Measurements from ENCODE around the gene CORO1C.
"Not testable (repeated sequence)": the region's sequence is repeated elsewhere in the genome, so short reads cannot be mapped to it uniquely, and the experiment has no call there.

Gene CORO1C

DNA sequence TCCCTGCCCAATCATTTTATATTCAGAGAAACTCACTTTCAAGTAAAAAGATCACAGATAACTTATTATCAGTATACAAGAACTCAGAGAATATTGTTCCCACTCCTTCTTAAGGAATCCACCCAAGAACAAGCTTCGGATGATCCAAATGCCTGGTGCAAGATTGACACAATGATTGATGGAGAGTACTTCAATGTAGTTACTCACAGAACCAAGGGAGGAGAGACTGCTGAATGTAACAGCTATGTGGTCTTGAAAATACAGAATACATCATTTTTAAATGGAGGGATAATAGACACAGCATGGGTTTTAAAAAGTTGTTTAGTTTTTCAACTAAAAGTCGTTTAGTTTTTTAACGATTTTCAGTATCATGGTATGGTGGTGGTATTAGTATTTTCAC lies 59.3 kb downstream of the CORO1C start:
- DNase-seq (ENCODE audit: low read depth in 2 of 2): no peak

DNA sequence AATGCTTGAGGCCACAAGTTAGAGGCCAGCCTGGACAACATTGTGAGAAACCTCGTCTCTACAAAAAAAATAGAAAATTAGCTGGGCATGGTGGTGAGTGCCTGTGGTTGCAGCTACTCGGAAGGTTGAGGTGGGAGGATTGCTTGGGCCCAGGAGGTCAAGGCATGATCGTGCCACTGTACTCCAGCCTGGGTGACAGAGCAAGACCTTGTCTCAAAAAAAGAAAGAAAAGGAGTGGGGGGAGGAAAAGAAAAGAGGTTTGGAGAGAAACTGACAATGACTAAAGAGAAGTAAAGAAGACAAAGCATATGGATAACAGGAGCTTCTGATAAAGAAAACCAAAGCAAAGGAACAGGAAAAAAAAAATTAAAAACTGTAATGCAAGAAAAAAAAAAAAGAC lies 60.2 kb downstream of the CORO1C start:
- DNase-seq (ENCODE audit: low read depth in 2 of 2): no peak

DNA sequence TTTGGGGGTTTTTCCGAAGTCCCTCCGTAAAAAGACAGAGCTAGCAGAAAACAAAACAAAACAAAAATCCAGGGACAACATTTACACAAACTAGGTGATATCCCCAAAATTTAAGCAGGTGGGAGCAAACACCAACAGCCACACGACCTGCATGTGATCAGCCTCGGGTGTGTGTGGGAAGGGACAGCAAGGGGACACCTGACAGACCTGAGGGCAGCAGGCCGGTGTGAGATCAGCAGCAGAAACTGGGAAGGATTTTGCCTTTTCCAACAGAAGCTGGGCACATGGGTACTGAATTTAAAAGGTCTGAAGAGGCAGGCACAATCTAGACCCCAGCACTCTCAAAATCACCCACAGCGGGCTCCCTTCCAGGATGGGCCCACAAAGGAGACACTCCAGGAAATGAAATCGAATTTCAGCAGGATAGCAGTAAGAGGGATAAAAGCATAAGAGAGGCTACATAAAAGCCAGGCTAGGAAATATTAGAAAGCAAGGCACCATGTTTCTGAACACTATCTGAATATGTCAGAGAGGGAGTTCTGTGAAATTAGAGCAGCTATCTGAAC lies 61.2 kb downstream of the CORO1C start:
- DNase-seq (ENCODE audit: low read depth in 2 of 2): no peak

- DNase-seq (ENCODE audit: low read depth in 2 of 2): no peak
Observed at GRCh38 chr12:108668542-108668941, 62.8 kb downstream of the CORO1C start.

DNA sequence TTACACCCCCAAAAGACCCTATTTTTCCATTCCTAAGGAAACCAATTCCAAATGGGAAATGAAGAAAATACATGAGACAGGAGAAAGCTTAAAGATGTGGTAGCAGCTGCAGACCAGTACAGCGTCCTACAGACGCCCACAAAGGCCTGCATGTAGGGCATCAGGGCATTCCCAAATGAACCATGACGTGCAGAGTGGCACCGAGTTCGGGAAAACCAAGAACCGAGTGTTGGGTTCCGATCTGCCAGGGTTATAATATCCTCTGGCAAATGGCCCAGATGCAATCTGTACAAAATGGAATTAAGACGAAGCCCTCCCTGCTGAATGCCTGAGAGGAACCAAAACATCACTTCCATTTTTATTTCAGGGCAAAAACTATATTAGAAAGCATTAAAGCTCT lies 63.3 kb downstream of the CORO1C start:
- no peak for DNase-seq (ENCODE audit: low read depth in 2 of 2)

GRCh38 chr12:108667349-108667748 lies 64.0 kb downstream of the CORO1C start:
- no peak for DNase-seq (ENCODE audit: low read depth in 2 of 2)

DNA sequence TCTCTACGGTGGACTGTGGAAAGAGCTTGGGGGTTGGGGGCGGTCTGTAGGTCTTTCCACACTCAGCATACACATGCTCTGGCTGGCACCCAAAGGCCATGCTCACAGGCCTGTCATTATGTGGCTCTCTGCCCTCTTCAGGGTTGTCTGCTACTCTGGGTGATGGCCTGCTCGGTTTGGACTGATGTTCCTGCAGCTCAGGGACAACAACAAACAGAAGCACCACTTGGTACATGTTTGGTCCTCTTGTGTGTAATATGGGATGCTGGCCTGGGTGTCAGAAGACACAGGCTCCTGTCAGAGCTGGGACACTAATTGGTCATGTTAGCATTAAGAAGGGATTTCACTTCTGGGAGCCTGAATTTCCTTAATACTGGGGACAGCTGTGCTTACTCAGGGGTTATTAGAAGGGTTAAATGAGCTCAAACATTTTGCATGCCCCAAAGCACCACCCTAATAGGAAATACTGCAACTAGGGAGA lies 64.9 kb downstream of the CORO1C start:
- DNase-seq (ENCODE audit: low read depth in 2 of 2): no peak

- DNase-seq (ENCODE audit: low read depth in 2 of 2): no peak
Observed at GRCh38 chr12:108665608-108666202, 65.6 kb downstream of the CORO1C start.

DNA sequence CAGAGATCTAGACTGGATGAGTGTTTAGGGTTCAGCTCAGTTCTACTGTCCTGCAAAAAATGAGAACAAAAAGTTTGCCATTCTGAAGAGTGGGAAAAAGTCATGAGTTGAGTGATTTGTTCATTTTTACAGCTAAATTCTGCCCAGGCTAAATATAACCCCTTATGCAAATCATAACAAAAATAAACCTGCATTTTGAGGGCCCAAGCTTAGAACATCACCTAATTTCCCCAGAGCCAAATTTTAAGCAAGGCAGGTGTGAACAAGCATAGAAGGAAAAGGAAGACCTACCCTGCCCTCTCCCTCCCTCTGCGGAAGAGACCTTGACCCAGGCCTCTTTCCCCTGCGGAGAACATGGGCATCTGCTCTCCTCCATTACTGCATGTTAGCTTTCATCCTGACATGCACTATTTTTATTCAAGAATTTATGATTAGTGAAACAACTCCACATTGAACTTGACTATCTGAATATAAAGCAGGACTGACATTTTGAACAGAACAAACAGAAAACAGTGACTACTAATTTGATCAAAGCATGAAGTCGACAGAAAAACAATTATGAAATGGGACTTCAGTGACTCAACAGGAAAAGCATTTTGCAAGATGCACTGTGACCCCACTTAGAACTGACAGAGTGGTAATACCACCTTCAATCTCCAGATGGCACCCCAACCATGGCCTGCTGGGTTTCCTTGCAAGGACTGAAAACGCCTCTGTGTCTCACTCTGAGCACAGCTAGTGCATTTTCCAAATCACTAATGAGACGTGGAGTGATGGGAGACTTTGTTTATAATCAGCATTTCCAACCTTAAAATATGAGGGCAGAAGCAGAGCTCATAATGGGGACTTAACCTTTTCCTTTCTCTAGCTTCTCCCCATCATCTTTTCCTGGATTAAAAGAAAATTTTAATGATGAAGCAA lies 66.7 kb downstream of the CORO1C start:
- peak; percentile 61 to 68 for DNase-seq (ENCODE audit: low read depth in 2 of 2)

GRCh38 chr12:108663324-108664015 lies 67.8 kb downstream of the CORO1C start:
- DNase-seq (ENCODE audit: low read depth in 2 of 2): no peak

DNA sequence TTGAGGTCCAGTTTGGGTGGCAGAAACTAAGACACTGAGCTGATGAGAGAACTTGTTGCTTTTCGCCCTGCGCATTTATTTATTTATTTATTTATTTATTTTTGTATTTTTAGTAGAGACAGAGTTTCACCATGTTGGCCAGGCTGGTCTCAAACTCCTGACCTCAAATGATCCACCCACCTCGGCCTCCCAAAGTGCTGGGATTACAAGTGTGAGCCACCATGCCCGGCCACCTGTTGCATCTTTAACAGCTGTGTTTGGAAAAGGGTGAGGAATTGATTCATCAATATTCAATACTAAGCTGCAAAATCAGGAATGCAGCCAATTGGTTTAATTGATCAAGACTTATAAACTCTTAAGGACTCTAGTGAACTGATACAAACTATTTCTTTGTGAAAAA lies 73.2 kb downstream of the CORO1C start:
- DNase-seq (ENCODE audit: low read depth in 2 of 2): not testable (repeated sequence)

DNA sequence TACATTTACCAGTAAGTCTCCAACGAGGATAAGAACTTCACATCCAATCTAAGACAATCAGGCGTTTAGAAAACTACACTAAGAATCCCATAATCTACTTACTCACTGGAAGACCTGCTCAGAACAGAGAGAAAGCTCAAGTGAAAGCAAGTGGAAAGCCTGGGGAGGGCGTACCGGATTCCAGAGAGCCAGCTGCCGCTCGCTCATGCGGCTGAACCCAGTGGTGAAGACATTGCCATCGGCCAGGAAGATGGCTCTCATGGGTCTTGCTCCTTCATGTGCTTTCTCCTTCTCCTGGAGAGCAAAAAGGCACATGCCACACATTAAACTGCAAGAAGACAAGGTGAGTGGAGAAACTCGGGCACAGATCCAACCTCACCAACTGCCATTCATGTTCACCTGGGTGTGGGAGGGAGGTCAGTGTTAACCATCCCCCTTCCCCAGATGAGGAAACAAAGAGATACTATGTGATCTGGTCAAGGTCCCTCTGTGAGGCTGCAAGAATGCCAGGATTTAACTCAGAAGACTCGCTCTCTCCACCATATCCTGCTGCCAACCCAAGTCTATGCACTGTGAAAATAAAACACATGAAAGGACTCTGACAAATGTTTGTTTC lies 74.1 kb downstream of the CORO1C start:
- DNase-seq (ENCODE audit: low read depth in 2 of 2): no peak

- not testable (repeated sequence) for DNase-seq (ENCODE audit: low read depth in 2 of 2)
Observed at GRCh38 chr12:108656247-108656646, 75.1 kb downstream of the CORO1C start.

GRCh38 chr12:108655812-108656175 lies 75.5 kb downstream of the CORO1C start:
- not testable (repeated sequence) for DNase-seq (ENCODE audit: low read depth in 2 of 2)

DNA sequence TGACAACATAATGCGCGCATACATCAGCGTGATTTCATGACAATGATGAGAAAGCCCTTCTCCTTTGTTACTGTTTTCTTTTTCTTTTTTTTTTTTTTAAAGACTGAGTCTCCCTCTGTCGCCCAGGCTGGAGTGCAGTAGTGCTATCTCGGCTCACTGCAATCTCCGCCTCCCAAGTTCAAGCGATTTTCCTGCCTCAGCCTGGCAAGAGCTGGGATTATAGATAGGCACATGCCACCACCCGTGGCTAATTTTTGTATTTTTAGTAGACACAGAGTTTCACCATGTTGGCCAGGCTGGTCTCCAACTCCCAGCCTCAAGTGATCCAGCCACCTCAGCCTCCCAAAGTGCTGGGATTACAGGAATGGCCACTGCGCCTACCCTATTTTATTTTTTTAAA lies 76.7 kb downstream of the CORO1C start:
- not testable (repeated sequence) for DNase-seq (ENCODE audit: low read depth in 2 of 2)

DNA sequence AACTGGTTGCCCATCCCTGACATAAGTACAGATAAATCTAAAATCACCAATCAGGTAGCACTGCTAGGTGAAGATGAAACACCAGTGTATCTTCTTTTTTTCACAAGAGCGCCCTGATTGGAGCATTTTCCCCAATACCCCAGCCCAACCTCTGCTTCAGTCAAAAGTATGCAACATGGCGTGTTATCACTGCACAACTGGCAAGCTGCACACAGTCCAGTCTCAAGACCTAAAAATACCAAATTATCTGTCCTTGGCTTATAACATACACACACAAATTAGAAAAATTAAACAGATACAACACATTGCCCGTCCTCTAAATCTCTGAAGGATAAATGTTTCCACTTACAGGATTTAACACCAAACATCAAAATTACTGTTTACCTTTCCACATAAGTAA lies 77.4 kb downstream of the CORO1C start:
- DNase-seq (ENCODE audit: low read depth in 2 of 2): no peak

DNA sequence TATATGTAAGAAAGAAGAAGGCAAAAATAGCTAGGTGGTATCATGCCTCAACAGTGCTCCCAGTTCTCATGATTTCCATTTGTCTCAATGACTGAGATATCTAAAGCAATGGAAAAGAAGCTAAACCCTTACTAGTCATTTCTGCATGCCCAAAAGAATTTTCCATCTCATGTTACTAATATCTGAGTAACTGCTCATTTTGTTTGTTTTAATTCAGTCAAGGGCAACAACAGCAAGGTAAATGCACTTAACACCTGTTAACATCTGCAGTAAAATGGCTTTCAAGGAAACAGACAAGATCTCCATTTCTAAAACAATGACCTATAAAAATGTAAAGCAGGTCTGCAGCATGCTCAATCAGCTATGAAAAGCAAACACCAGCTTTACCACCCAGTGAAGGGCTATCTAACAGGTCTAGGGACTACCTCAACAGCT lies 78.2 kb downstream of the CORO1C start:
- no peak for DNase-seq (ENCODE audit: low read depth in 2 of 2)

- no peak for DNase-seq (ENCODE audit: low read depth in 2 of 2)
Observed at GRCh38 chr12:108650083-108650482, 81.2 kb downstream of the CORO1C start.

DNA sequence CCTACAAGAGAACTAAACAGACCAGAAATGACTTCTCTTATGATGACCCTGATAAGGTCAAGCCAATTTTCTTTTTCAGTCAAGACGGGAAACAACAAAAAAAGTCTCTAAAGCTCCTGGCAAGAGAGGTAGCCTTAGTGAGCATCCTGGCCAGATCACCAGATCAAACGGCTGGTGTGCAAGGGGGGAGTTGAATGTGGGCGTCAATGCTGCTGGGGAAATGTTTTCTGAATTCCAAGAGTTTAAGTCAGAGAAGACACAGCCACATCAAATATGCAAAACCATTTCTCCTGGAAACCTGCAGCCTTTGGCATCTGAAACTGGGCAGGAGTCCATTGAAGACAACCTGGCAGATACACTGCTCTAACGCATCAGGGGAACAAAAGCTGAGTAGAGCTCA lies 81.6 kb downstream of the CORO1C start:
- no peak for DNase-seq (ENCODE audit: low read depth in 2 of 2)

GRCh38 chr12:108649126-108649525 lies 82.2 kb downstream of the CORO1C start:
- DNase-seq (ENCODE audit: low read depth in 2 of 2): no peak

DNA sequence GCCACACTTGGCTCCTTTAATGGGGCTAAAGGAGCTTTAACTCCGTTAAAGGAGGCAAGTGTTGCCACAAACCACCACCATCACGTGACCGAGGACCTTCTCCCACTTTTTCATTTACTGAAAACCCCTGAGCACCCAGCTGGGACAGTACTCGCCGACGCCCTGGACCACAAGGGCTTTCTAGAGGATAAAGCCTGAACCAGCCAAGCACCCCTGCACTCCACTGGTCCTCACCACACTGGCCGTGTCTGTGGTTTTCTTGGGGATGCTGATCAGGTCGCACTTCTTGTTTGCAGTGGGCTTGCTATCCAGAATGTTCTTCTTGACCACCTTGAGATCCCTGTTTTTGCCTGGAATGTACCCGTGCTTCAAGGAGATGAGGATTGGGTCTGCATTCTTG lies 82.9 kb downstream of the CORO1C start:
- DNase-seq (ENCODE audit: low read depth in 2 of 2): no peak
